Brain microvascular endothelial cell (primary cell): ENCODE results near the gene SLC25A48.

Experiments used
- DNase-seq: peaks from one replicate; pipeline ENCODE4 v3.0.0-alpha.2; 2020
- H3K27ac ChIP-seq: fragments of 250-450 bp; sonication (Bioruptor Pico); 2 replicates; pipeline ENCODE4 v1.5.1; 2020; ENCODE audit warnings: mild to moderate bottlenecking, moderate library complexity
- H3K27me3 ChIP-seq: fragments of 250-450 bp; sonication (Bioruptor Pico); replicated peaks from 2 replicates; pipeline ENCODE4 v1.5.1; 2020; ENCODE audit warnings: mild to moderate bottlenecking
- H3K36me3 ChIP-seq: fragments of 250-450 bp; sonication (Bioruptor Pico); replicated peaks from 2 replicates; pipeline ENCODE4 v1.5.1; 2020; ENCODE audit warnings: mild to moderate bottlenecking
- H3K4me3 ChIP-seq: 2 replicates; pipeline ENCODE4 v1.5.1; 2011; ENCODE audit warnings: low read depth, mild to moderate bottlenecking, control low read depth, low read length, moderate library complexity
- in situ Hi-C: cut with HindIII; loops from 2 replicates; pipeline ENCODE4 v1.10.0; 2017; ENCODE audit warnings: low sequenced_read_pairs, low pct_ligation_motif_present
- TF ChIP-seq, protein P1 (sequence below): IDR thresholded peaks from 2 replicates; pipeline ENCODE4 v1.5.1; 2011; ENCODE audit warnings: low read depth, mild to moderate bottlenecking, moderate library complexity, low read length, control low read depth, inconsistent platforms; ENCODE audit errors: missing control alignments

The SLC25A48 gene

DNA sequence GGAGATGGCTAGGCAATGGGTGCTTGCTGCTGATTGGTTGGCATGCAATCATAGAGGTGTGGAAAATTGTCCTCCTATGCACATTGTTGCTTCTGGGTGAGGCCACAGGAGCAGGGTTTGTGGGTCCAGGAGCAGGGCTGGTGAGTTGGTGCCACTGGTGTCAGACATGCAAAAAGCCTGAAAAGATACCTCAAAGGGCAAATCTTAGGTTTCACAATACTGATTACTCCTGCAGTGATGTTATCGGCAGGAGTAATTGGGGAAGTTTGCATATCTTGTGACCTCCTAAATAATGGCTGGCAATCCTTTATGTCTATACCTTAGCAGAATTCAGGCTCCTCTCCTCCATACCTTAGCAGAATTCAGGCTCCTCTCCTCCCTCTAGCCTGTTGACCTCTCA is 25.2 kb downstream of the SLC25A48 start:
- no peak overlapping the region for H3K27ac ChIP-seq
- DNase-seq = no peak
- no peak overlapping the region for H3K4me3 ChIP-seq
- H3K27me3 ChIP-seq = no peaks in the 10 kb centered on the region
- TF ChIP-seq, protein P1, sequence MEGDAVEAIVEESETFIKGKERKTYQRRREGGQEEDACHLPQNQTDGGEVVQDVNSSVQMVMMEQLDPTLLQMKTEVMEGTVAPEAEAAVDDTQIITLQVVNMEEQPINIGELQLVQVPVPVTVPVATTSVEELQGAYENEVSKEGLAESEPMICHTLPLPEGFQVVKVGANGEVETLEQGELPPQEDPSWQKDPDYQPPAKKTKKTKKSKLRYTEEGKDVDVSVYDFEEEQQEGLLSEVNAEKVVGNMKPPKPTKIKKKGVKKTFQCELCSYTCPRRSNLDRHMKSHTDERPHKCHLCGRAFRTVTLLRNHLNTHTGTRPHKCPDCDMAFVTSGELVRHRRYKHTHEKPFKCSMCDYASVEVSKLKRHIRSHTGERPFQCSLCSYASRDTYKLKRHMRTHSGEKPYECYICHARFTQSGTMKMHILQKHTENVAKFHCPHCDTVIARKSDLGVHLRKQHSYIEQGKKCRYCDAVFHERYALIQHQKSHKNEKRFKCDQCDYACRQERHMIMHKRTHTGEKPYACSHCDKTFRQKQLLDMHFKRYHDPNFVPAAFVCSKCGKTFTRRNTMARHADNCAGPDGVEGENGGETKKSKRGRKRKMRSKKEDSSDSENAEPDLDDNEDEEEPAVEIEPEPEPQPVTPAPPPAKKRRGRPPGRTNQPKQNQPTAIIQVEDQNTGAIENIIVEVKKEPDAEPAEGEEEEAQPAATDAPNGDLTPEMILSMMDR = no peak
- in situ Hi-C loops = no loop called here
- H3K36me3 ChIP-seq = no peaks in the 10 kb centered on the region

DNA sequence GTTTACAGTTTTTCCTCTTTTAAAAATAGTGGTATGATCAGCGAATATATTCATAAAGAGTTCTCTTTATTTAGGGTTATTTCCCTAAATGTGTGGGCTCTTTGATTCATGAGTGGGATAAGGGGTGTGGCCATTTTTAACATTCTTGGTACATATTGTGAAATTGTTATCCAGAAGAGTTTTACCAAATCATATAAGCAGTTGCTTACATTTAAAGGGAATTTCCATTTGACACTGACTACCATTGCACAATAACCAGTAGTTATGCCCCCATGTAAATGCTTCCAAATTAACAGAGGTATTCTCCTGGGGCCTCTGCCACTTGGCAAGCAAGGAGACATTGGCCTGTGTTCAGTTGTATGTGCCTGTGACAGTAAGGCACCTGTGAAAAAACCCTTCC is 27.2 kb downstream of the SLC25A48 start:
- Histone ChIP-seq H3K27ac (no peak overlapping the region), H3K4me3 (no peak overlapping the region), H3K27me3 (no peaks in the 10 kb centered on the region), H3K36me3 (no peaks in the 10 kb centered on the region)
- DNase-seq = no peak
- in situ Hi-C loops = no loop called here
- TF ChIP-seq, protein P1 = no peak

DNA sequence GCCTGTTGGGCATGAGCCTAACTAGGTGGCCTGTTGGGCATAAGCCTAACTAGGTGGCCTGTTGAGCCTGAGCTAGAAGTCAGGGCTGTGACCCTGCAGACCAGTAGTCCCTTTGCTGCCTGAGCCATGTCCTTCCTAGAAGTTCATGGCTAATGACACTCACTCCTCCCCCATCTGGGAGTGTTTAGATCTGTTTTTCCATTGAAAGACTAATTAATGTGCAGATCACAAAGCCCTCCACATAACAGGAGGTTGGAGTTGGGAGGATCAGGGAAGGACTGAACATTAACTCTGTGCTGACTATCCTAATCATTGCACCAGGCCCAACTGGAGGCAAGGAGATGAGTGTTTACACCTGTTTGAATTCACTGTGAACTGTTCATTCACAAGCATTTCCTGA is 27.6 kb downstream of the SLC25A48 start:
- TF ChIP-seq, protein P1 = no peak
- Histone ChIP-seq H3K27ac (no peak overlapping the region), H3K36me3 (no peaks in the 10 kb centered on the region), H3K27me3 (no peaks in the 10 kb centered on the region), H3K4me3 (no peak overlapping the region)
- DNase-seq = no peak
- in situ Hi-C loops = no loop called here

DNA sequence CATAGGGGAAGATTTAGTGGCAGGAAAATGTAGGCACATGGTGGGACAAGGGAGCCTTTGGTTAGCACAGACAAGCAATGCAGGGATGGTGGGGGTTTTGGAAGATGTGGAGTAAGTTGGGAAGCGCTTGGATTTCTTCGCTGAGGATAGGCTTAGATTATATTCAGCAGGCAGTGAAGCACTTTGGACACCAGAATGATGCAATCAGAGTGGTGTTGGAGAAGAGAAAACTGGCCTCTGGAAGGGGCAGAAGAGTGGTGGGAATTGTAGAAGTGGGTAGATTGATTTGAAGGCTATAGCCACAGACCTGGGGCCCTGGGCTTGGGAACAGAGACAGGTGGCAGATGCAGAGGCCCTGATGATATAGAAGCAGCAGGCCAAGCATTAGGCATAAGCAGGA is 28.3 kb downstream of the SLC25A48 start:
- in situ Hi-C loops = no loop called here
- no peak overlapping the region for H3K27ac ChIP-seq
- H3K36me3 ChIP-seq = no peaks in the 10 kb centered on the region
- no peak for DNase-seq
- TF ChIP-seq, protein P1 = no peak
- no peaks in the 10 kb centered on the region for H3K27me3 ChIP-seq
- H3K4me3 ChIP-seq = no peak overlapping the region

DNA sequence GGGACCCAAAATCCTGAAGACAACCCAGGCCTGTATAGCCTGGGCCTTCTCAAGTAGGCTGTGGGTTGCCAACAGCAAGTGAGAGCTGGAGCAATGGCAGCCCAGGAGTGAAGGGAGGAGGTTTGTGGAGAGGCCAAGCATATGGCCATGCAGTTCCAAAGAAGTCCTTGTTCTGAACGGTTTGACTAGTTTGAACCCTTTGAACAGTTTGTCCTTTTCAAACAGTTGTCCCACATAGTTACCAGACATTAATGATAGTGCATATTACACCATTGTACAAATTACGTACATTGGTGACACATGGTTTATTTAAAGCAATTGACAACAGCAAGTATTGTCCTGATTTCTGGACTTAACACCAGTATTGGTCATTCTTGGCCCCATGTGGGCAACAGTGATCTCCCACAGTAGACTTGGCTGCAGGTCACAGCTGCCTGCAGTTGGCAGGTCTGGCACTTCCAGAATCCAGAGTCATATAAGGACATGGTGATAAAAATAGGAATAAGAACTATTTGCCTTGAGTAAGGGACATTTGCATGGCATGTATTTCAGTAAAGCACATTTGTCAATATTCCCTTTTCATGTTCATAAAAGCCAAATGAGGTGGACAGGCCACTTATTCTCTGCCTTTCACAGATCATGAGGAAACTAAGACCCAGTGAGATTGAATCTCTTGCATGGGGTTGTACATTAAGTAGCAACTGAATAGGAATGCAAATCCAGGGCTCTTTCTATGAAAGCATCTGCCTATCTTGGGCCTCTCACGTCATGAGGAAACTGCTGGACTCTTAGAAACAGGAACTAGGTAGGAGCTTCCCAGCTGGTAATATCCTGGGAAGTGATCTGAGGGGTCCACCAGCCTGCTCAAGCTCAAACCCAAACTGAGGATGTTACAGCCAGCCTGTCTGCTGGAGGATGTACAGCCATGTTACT is 30.3 kb downstream of the SLC25A48 start:
- Histone ChIP-seq H3K27ac (no peak overlapping the region), H3K4me3 (no peak overlapping the region), H3K27me3 (no peaks in the 10 kb centered on the region), H3K36me3 (no peaks in the 10 kb centered on the region)
- DNase-seq = no peak
- TF ChIP-seq, protein P1 = no peak
- in situ Hi-C loops = no loop called here
